Stimulated activated naive CD4-positive, alpha-beta T cell (primary cell): Measurements from ENCODE around the gene MYO1E.
"Not testable (repeated sequence)": the region's sequence is repeated elsewhere in the genome, so short reads cannot be mapped to it uniquely, and the experiment has no call there.

Experiments
- DNase-seq, 6 experiments: peaks; one replicate each; lab custom pipeline; 2025; lab: John Stamatoyannopoulos, UW

Gene MYO1E

DNA sequence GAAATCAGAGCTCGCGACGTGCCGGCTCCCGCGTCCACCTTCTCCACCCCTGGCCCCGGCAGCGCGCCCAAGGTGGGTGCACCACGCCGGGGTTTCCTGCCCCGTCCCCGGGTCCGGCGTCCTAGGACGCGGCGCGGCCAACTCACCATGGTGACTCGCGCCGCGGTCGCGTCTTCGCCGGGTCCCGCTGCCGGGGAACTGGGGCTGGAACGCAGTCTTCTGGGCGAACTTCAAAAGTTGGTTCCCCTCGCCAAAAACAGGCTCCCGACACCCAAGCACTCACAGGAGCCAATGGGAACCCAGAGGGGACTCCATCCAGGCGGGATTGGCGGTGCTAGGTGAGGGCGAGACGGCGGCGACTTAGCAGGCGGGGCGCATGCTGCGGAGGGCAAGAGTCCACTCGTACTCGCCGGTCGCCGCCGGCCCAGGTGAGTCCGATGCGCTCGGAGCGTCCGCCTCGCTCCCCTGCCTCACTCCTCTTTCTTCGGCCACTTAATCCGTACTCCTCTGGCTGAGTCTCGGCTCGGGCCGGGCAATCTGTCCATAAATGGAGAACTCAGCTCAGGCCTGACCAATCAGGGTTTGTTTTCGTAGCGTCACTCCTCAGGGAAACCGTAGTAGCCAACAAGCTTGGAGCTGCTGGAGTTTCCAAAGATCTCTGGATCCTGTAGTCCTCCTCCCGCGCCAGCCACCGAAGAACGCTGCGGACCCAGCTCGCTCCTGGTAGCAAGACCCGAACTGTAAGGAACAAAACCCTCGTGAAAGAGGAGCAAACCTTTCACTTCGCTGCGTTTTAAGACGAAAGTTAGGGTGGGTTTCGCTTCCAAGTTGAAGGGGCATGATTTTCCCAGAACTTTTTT, at the start of gene MYO1E:
Gene MYO1E (minus strand): TSS at position 520 of the 860 bp plus-strand sequence. CDS start 371 bp downstream, at position 149.
- DNase-seq = peak in 1 of 6 experiments; percentile 24

DNA sequence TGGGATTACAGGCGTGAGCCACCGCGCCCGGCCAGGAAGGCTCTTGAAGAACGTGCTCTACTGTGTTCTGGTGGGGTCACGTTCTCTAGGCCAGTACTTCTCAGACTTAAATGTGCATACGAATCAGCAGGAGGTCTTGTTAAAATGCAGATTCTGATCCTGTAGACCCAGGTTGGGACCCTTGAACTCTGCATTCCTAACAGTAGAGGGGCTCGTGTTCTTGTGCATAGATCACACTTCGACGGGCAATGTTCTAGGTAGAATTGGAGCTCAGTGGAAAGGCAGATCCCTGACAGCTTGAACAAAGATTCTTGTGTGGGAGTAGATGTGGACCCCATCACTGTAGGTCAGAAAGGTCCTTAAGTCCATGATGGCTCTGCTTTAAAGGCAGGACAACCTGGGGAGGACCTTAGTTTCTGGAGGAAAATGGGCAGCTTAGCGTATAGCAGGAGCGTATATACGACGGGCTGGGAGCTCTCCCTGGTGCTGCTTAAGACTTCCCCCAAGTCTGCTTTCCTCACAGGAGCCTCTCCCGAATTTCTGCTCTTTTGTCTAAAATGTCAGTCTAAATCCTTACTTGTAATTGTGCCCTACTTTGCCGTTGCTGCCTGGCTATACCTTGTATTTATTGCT, 48.4 kb upstream of the MYO1E start:
- no peak for DNase-seq

DNA sequence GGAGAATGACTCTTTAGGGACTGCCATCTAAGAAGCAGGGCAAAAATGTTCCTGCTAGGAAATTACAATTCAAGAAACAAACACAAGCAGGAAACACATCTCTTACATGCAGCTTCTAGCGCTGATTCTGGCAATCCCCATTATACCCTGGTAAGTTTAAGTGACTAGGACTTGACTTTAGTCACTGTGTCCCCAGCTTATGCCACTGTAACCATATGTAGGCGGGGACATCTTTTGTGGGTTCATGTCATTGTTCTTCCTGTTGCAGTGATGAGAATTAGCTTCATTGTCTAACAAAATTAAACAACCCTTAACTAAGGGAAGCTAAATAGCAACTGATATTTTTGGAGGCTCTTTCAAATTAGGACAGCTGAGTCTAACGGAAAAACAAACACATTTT, 47.4 kb upstream of the MYO1E start:
- no peak for DNase-seq

DNA sequence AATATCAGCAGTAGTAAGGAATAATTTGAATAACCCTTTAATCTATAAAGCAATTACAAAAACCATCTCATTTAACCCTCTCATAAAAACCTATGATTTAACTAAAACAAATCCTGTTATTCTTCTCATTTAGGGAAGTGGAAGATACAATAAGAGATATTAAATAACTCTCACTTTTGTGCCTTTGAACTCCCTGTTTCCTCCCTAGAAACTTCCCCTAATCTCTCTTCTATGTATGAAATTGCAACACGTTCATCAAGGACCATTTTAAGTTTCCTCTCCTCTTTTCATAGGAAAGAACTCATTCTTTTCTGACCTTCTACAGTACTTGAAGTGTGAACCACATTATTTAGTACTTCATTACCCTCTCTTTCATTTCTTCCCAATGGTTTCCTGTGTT, 46.5 kb upstream of the MYO1E start:
- DNase-seq = no peak

DNA sequence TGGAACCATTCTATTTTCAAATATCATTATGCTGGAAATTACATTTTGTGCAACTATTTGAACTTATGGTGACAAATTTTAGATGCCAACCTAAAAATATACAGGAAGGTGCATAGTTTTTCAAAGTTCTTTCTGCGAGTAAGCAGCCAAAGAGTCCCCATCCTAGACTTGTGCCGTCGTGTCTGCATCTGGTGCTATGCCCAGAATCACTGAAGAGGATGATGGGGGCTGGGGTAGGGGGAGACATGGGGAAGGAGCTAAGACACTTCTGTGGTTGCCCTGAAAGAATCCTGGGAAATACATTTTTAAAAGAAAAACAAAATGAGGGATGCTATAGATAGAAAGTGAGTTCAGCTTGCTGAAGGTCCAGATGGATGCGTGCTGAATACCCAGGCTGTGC, 44.1 kb upstream of the MYO1E start:
- DNase-seq = no peak

DNA sequence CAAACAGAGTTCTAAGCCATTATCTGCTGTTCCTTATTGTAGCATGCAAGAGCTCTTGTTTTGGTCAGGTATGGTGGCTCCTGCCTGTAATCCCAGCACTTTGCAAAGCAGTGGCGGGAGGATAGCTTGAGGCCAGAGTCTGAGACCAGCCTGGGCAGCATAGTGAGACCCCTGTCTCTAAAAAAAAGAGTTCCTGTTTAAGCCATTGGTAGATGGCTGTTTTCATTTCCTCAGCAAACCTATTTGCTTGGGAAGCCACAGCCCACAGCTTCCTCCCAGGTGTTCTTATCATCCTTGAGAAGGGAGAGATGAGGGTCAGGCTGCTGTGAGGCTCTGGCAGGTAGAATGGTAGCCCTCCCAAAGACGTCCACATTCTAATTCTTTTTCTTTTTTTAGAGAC, 40.9 kb upstream of the MYO1E start:
- DNase-seq = no peak

DNA sequence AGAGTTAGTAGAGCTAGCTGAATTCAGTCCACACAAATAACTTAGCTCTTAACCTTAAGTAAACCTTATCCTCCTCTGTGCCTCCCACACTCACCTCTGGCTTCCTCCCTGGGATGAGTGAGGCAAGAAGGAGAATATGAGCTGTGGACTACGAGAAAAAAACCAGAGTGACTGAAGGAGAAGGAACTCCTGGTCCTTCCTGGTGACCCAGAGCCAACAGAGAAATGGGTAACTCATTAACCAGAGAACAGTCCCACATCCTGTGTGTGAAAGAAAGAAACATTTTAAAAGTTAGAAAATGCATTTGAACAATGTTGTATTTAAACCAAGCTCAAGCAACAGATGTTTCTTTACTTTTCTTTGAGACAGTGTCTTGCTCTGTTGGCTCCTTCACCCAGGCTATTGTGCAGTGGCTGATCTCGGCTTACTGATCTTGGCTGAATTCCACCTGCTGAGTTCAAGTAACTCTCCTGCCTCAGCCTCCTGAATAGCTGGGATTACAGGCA, 37.8 kb upstream of the MYO1E start:
- no peak for DNase-seq

DNA sequence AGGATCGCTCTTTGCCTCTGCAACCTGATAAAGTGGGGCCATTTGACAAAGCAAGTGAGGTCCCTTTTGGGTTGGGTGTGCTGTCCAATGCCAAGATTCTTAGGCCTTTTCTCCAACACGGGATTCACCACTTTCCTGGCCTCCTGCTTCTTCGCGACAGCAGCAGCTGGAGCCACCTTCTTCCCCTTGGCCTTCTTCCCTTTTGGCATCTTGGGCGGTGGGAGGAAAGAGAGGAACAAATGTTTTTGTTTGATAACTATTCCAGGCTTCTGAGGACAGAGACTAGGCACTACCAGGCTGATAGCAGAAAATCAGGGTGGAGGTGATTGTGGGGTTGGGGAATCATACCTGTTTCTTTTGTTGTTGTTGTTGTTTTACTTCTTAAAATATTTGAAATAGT, 35.3 kb upstream of the MYO1E start:
- DNase-seq = no peak

DNA sequence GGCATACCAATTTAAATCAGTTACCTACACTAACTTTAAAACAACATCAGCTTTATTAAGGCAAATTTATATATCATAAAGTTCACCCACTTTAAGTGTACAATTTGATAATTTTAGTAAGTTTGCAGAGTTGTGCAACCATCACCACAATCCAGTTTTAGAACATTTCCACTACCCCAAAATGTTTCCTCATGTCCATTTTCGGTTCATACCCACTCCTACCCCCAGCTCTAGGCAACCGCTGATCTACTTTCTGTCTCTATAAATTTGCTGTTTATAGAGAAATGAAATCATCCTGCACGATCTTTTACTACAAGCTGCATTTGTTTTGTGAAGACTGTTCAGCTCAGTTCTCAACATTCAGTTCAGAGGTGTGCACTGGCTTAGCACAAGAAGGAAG, 33.8 kb upstream of the MYO1E start:
- DNase-seq = no peak

DNA sequence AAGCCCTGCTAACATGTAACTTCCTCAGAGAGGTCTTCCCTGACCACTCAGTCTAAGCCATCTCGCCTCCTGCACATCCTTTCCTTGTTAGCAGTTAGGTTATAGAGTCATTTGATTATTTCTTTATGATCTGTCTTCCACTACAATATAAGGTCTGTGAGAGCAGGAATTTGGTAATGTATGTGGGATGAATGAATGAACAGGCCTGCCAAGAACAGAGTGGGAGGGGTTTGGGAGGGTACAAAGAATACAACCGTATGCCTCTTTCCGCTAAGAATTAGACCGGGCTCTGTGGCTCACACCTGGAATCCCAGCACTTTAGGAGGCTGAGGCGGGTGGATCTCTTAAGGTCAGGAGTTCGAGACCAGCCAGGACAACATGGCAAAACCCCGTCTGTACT, 32.4 kb upstream of the MYO1E start:
- DNase-seq = no peak

DNA sequence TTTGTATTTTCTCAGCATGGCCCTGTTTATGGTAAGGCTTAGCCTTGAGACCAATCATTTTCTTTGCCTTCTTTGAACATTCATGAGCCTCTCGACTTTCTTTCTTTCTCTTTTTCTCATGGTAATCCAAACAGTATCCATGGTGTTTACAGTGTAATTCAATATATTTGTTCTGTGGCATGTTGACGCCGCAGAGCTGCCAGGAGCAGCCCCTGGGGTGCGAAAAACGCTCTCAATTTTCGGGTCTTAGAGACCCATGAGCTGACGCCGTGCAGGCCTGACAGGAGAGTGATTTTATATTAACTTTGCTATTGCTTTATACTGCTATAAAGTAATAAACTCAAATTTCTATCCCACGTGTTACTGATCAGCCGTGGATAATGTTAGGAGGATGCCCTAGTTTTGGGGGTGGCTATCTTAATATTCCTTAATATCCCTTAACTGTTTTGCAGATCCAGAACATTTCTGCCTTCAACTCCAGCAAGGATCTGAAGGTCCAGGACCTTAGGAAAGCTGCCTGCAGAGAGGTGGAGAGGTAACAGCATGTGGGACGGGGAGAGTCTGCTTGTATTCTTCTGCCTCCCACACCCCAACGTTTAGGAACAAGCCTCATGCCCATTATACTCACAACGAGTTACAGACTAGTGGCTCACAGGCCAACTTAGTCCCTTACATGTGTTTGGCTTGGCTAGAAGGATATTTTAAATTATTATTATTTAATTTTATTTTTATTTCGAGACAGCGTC, 29.3 kb upstream of the MYO1E start:
- no peak for DNase-seq

DNA sequence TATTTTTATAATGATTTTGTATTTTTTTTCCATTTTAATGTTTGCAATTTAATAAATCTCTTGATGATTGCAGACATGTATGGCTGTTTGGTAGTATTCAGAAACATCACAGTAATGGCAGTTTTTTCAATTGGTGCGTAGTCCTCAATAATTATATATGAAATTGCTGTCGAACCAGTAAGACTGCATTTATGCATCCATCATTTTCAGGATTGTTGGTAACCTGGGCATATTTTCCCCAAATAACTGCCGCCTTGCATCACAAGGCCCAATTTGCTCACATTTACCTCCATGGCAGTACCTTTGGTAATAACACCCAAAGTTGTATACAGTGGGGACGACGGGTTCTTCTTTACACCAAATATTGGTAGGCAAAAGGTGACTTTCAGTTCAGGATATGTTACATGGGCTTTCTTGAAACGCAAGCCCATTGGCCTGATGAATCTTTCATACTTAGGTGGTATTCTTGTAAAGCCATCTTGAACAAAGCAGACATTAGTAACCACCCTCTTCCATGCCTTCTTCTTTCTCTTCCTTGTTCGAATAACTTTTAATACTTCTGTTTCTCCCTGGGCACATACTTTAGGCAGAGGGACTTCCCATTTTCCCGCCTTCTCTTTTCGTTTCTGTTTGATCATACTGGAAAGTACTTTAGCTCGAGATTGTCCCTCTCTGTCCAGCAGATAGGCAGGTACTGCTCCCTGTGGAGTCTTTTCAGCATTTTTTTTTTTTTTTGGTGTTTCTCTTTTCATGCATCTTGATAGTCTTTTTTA, 28.6 kb upstream of the MYO1E start:
- DNase-seq = not testable (repeated sequence)

DNA sequence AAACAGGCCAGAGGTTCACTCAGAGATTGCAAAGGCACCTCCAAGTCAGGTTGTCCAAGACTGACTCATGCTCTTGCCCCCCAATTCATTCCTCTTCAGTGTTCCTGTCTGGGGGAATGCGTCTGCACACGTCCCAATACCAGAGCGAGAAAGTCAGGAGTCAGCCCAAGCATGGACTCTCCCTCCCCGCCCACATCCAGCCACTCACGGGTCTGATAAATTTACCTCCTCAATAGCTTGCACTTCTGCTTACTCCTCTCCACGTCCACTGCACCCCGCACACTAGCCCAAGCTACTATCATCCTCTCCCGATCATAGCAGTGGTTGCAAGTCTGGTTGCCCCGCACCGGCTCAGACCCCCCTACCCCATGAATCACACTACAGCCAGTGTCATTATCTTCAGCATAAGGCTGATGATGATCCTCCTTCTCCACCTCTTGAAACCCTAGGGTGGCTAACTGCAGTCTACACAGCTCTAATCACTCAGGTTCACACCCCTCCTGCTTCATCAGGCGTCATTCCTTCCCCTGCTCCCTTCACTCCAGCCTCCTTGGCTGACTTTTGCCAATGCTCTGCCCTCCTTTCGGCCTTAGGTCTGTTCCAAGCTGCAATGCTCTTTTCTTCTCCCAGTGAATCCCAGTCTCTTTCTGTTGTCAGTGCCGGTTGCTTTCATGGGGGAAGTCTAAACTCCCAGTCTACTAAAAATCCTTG, 27.6 kb upstream of the MYO1E start:
- DNase-seq = no peak

DNA sequence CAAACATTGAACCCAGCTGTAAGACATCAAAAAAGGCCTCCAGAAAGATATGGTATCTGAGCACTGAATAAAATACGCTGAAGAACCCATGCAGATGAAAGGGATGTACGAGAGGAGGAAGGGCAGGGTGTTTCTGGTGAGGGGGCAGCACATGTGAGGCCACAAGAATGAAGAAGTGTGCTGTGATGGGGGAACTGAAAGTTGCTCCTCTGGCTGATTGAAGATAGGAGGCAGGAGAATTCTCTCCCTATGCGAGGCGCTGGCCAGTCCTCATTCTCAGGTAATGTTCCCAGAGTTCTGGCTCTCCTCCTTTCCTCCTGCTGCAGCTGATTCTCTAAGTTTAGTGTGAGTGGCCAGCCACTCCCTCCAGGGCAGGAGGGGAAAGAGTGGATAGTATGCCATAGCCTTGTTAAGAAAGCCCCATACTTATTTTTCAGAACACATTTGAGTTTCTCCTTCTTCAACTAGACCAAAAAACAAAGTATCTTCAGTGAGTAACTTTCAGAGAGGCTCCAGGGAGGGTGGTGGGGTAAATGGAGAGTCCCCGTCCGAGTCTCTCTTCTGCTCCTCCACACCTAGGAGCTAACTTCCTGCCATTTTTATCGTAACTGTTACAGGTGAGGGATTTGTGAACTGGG, 26.9 kb upstream of the MYO1E start:
- no peak for DNase-seq

DNA sequence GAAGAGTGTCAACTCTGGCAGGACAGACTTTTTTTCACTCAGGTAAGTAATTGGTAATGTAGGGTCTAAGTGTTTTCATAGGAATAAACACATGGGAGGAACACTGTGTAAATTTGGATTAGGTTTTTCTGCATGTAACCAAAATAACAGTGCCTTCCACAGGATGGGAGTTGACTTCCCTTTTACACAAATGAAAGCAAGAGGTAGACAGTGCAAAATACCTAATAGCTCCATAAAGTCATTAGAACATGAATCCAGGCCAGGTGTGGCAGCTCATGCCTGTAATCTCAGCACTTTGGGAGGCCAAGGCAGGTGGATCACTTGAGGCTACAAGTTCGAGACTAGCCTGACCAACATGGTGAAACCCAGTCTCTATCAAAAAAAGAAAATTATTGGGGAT, 25.5 kb upstream of the MYO1E start:
- no peak for DNase-seq

DNA sequence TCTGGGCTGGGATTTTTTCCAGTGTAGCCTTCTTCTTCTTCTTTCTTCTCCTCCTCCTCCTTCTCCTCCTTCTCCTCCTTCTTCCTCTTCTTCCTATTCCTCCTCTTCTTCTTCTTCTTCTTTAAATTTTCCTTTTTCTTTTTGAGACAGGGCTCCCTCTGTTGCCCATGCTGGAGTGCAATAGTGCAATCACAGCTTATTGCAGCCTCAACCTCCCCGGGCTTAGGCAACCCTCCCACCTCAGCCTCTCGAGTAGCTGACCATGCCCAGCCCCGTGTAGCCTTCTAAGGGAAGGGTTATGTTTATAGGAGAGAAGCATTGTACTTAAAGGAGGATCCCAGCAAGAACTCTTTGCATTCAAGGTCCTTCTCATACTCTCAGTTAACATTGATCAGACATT, 24.0 kb upstream of the MYO1E start:
- DNase-seq = no peak

DNA sequence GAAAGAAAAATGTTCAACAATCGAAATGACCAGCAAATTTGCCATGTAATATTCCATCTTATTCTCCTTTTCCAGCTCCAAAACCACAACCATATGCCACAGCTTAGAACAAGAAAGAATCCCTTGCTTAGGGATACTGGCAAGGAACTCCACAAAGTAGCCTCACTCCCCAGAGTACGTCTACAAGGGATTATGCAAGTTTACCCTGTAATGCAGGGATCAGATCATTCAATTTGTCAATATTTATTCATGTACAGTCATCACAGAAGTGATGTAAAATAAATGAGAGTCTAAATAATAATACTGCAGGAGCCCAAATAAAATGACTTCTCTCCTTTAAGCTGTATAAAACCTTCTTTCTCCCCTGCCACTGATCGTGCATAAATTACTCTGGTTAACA, 23.5 kb upstream of the MYO1E start:
- no peak for DNase-seq

DNA sequence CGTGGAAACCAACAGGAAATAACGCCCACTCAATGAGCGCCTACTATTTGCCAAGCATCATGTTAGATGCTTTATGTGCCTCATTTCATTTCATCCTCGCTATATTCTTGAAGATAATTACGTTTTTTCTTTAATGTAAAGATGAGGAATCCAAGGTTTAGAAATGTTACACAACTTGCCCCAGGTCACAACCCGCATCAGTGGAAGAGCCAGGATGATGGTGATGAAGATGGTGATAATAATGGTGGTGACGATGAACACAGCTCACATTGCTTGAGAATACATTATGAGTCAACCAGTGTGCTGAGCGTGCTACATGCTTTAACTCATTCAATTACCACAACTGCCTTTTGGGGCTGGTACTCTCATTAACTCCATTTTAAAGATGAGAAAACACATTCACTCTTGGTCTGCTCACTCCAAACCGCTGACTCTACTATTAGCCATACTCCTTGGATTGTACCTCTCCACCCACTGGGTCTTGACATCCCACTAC, 21.5 kb upstream of the MYO1E start:
- DNase-seq = no peak

DNA sequence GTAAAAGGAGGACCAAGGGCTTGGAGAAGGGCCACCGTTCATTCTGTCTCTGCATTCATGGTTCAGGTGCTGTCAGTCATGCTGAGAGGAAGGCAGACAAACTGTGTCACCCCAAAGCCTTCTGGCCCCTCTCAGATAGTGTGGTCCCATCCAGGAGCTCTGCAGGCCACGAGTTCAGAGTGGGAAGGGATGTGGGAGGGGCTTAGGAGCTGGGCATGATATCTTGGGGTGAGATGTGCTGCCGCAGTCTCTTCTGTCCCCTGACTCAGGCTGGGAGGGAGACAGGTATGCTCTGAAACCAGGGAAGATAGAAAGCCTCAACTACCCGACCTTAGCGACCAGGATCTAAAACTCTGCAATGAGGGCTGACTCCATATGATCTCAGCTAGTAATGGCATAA, 19.6 kb upstream of the MYO1E start:
- DNase-seq = no peak

DNA sequence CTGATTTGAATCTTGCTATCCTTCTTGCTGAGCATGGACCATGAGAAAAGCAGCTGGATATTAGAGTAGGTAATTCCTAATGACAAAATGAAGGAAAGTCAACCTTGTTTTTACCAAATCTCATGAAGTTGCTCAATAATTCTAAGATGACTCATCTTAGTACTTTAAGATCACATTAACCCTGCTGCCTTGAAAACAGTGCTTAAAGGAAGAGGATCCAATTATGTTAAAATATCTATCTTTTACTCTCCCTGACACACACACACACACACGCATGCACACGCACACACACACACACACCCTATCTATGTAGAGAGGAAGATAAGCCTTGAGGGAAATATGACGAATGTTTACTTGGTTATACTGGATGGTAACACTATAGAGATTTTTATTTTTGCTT, 16.0 kb upstream of the MYO1E start:
- no peak for DNase-seq
